Measurements from ENCODE around the gene PLSCR2. TPM values are rescaled to one million over a fixed set of nuclear protein-coding genes. Genes with fewer than 3 reads are reported as not detected.
"Not testable (repeated sequence)": the region's sequence is repeated elsewhere in the genome, so short reads cannot be mapped to it uniquely, and the experiment has no call there.

PLSCR2 gene
- total and polyA plus RNA-seq, 8 donors: 0.30 to 1.2 (median 0.69) TPM

- no peak for TF ChIP-seq CTCF (IDR thresholded peaks at IDR 0.05)
- intact Hi-C loops (cut with DNase I): no loop called here
- ATAC-seq: no peak
- Histone ChIP-seq H3K27ac (no peak overlapping the region), H3K4me3 (no peak overlapping the region), H3K4me1 (no peaks in the 10 kb centered on the region), H3K27me3 (no peaks in the 10 kb centered on the region), H3K9me3 (no peaks in the 10 kb centered on the region), H3K36me3 (no peaks in the 10 kb centered on the region)
- no peak for FAIRE-seq
- no peak for DNase-seq
Measured at GRCh38 chr3:146485297-146485696, 15.9 kb upstream of the PLSCR2 start.

- Histone ChIP-seq H3K27me3 (no peaks in the 10 kb centered on the region), H3K36me3 (no peaks in the 10 kb centered on the region), H3K27ac (no peak overlapping the region), H3K9me3 (no peaks in the 10 kb centered on the region), H3K4me1 (no peaks in the 10 kb centered on the region), H3K4me3 (no peak overlapping the region)
- FAIRE-seq: no peak
- no peak for ATAC-seq
- peak in 1 of 6 donors; percentile 24 for DNase-seq
- WGBS, 2 donors: 89 to 90% methylated on average over 6 of the region's 6 CpGs
- TF ChIP-seq CTCF (IDR thresholded peaks at IDR 0.05): no peak
- intact Hi-C loops (cut with DNase I): no loop called here
Measured at GRCh38 chr3:146476094-146476740, 6.9 kb upstream of the PLSCR2 start.

GRCh38 chr3:146474976-146475375, 5.6 kb upstream of the PLSCR2 start:
- intact Hi-C loops (cut with DNase I); ATAC-seq; DNase-seq: not testable (repeated sequence)

GRCh38 chr3:146473726-146474125, 4.4 kb upstream of the PLSCR2 start:
- no peak for TF ChIP-seq CTCF (IDR thresholded peaks at IDR 0.05)
- ATAC-seq: no peak
- no peak overlapping the region for H3K27ac ChIP-seq
- peaks cover 0 to 4% (median 3%) of the 10 kb centered on the region in 3 donors for H3K4me1 ChIP-seq
- WGBS, 2 donors: 96 to 97% methylated on average over 2 of the region's 2 CpGs
- DNase-seq: no peak
- intact Hi-C loops (cut with DNase I): no loop called here
- no peak for FAIRE-seq
- no peak overlapping the region for H3K4me3 ChIP-seq
- no peaks in the 10 kb centered on the region for H3K27me3 ChIP-seq
- no peaks in the 10 kb centered on the region for H3K36me3 ChIP-seq
- no peaks in the 10 kb centered on the region for H3K9me3 ChIP-seq

More at GRCh38 chr3:146474976-146475375, 5.6 kb upstream of the PLSCR2 start:
- not testable (repeated sequence) for FAIRE-seq, H3K4me1 ChIP-seq, H3K9me3 ChIP-seq, H3K27ac ChIP-seq, H3K4me3 ChIP-seq, H3K27me3 ChIP-seq, H3K36me3 ChIP-seq
- WGBS, 2 donors: 92 to 93% methylated on average over 2 of the region's 2 CpGs

- Histone ChIP-seq H3K27me3 (no peaks in the 10 kb centered on the region), H3K9me3 (no peaks in the 10 kb centered on the region), H3K4me3 (no peak overlapping the region), H3K36me3 (no peaks in the 10 kb centered on the region), H3K27ac (no peak overlapping the region), H3K4me1 (peaks cover 0 to 4% (median 3%) of the 10 kb centered on the region in 3 donors)
- intact Hi-C loops (cut with DNase I): no loop called here
- FAIRE-seq (no peak), DNase-seq (no peak), ATAC-seq (no peak)
- no peak for TF ChIP-seq CTCF (IDR thresholded peaks at IDR 0.05)
- 85 to 97% methylated on average over 1 of the region's 1 CpG for WGBS, 2 donors
Measured at GRCh38 chr3:146472611-146473010, 3.2 kb upstream of the PLSCR2 start.

Data from pancreas (tissue), 10 donors.